HG03060 (cell line): ENCODE data around the gene SSB.
A peak's percentile ranks its signal among the peaks of the same experiment; 100 is the strongest.
"Not testable (repeated sequence)": the region's sequence is repeated elsewhere in the genome, so short reads cannot be mapped to it uniquely, and the experiment has no call there.

Experiments used
- ATAC-seq: cut with Tn5 transposase; IDR thresholded peaks from one replicate; pipeline ENCODE4 v1.9.1; 2021; ENCODE audit warnings: low read depth, moderate number of reproducible peaks; ENCODE audit not compliant: unreplicated experiment

Gene SSB

DNA sequence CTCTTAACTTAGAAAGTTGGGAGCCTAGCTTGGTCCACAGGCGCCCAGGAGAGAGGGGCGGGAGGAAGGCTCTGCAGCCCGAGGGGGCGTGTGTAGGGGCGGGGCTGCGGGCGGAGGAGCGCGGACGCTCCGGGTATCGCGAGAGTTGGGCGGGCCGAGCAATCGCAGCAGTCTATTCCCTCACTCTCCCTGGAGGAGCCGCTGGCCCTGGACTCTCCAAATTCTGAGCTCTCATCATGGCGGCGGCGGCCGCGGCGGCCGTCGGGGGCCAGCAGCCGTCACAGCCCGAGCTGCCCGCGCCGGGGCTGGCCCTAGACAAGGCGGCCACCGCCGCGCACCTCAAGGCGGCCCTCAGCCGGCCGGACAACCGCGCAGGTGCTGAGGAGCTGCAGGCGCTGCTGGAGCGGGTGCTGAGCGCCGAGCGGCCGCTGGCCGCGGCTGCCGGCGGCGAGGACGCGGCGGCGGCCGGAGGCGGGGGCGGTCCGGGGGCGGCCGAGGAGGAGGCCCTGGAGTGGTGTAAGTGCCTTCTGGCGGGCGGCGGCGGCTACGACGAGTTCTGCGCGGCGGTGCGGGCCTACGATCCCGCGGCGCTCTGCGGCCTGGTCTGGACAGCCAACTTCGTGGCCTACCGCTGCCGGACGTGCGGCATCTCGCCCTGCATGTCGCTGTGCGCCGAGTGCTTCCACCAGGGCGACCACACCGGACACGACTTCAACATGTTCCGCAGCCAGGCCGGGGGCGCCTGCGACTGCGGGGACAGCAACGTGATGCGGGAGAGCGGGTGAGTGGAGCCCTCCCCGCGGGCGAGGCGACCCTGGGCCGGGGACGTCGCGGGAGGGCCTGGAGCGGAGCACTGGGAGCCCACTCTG, 28.8 kb downstream of the SSB start, which contains the start of gene UBR3:
TSS of gene UBR3 (plus strand) at position 183 of the 869 bp plus-strand sequence. CDS start at position 237, 54 bp downstream.
- ATAC-seq = peak; percentile 67

- ATAC-seq = no peak
These were observed 29.6 kb downstream of the SSB start for GRCh38 chr2:169828141-169828811.

- ATAC-seq = no peak
These were observed 35.7 kb downstream of the SSB start for GRCh38 chr2:169834401-169834800.

DNA sequence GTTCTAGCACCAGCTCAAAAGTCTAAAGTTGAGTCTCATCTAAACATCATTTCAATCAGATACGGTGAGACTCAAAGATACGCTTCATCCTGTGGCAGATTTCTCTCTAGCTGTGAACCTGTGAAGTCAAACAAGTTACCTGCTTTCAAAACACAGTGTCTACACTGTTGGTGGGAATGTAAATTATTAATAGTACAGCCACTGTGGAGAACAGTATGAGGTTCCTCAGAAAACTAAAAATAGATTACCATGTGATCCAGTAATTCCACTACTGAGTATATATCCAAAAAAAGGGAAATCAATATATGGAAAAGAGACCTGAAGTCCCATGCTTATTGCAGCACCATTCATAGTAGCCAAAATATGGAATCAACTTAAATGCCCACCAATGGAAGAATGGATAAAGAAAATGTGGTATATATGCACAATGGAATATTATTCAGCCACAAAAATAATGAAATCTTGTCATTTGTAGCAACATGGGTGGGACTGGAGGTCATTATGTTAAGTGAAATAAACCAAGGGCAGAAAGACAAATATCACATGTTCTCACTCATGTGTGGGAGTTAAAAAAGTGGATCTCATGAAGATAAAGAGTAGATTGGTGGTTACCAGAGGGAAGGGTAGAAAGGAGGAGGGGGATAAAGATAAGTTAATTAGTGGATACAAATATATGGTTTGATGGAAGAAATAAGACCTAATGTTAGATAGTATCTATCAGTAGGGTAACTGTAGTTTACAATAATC, 40.2 kb downstream of the SSB start:
- no peak for ATAC-seq

DNA sequence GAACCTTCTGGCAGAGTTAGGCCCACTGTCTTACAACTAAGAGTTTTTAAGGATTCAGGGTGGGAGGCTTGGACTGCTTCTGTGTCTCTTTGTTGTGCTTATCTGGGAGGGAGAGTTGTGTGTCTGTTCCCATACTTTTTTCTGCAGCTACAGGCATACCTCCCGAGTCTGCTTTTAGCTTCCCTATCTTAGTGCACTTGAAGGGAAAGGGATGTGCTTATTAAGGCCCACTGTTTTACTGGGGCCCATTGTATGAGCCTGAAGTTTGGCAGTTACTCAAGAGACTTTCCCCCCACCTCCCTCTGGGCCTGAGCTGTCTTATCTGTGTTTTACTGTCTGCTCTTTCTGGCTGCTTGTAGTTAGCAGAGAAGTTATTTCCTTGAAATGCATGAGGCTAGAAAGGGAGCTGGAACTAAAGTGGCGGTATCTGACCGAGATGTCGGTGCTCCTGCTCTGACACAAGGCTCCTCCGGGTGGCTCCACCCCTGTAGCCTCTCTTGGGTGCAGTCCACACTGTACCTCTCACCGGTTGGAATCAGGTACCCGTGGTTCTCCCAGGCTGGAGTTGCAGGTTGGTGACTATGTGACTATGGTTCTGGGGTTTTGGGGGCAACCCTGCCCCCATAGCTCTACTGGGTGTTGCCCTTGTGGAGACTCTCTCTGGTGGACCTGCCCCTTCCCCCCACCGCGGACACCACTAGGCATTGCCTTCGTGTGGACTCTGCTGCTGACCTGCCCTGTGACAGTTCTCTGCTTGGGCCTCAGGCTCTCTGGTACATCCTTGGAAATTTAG, 41.5 kb downstream of the SSB start:
- ATAC-seq = no peak

- ATAC-seq = no peak
These were observed 42.1 kb downstream of the SSB start for GRCh38 chr2:169840747-169841142.

DNA sequence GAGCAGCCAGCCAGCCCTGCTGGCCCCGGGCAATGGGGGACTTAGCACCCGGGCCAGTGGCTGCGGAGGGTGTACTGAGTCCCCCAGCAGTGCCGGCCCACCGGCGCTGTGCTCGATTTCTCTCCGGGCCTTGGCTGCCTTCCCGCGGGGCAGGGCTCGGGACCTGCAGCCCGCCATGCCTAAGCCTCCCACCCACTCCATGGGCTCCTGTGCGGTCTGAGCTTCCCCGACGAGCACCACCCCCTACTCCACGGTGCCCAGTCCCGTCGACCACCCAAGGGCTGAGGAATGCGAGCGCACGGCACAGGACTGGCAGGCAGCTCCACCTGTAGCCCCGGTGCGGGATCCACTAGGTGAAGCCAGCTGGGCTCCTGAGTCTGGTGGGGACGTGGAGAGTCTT, 43.0 kb downstream of the SSB start:
- not testable (repeated sequence) for ATAC-seq

GRCh38 chr2:169845016-169845415, 46.3 kb downstream of the SSB start:
- ATAC-seq = no peak

DNA sequence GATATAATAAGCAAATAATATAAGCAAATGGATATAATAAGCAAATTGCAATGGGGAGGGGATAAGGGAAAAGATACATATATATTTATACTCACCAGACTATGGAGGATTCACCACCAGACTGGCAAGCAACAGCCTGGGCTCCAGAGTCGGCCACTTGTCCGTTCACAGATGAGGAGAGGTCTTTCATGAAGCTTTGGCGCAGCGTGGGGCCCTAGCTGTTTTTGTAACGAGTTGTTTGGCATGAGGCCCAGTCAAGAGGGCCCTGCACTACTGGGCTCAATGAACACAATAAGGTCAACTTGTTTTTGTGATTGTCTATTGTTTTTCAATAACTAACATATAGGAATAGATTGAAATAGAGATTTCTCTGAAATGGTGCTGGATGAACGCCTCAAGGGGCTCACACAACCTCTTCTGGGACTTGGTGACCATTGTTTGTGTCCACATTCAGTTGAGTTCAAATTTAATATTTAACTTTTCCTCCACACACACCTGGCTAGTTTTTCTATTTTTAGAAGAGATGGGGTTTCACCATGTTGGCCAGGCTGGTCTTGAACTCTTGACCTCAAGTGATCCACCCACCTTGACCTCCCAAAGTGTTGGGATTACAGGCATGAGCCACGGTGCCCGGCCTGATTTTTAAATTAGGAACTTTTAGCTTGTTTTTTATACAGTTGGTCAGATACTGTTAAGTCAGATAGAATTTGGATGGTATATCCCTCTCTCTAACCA, 50.5 kb downstream of the SSB start:
- not testable (repeated sequence) for ATAC-seq

GRCh38 chr2:169849710-169850109, 51.0 kb downstream of the SSB start:
- no peak for ATAC-seq

- no peak for ATAC-seq
These were observed 54.5 kb downstream of the SSB start for GRCh38 chr2:169853041-169853668.

DNA sequence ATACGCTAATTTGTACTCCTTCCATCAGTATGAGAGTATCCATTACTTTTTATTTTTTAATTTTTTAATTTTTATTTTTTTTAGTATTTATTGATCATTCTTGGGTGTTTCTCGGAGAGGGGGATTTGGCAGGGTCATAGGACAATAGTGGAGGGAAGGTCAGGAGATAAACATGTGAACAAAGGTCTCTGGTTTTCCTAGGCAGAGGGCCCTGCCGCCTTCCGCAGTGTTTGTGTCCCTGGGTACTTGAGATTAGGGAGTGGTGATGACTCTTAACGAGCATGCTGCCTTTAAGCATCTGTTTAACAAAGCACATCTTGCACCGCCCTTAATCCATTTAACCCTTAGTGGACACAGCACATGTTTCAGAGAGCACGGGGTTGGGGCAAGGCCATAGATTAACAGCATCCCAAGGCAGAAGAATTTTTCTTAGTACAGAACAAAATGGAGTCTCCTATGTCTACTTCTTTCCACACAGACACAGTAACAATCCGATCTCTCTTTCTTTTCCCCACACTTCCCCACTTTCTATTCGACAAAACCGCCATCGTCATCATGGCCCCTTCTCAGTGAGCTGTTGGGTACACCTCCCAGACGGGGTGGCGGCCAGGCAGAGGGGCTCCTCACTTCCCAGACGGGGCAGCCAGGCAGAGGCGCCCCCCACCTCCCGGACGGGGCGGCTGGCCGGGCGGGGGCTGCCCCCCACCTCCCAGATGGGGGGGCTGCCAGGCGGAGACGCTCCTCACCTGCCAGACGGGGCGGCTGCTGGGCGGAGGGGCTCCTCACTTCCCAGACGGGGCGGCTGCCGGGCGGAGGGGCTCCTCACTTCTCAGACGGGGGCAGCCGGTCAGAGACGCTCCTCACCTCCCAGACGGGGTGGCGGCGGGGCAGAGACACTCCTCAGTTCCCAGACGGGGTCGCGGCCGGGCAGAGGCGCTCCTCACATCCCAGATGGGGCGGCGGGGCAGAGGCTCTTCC, 56.9 kb downstream of the SSB start:
- ATAC-seq = not testable (repeated sequence)

DNA sequence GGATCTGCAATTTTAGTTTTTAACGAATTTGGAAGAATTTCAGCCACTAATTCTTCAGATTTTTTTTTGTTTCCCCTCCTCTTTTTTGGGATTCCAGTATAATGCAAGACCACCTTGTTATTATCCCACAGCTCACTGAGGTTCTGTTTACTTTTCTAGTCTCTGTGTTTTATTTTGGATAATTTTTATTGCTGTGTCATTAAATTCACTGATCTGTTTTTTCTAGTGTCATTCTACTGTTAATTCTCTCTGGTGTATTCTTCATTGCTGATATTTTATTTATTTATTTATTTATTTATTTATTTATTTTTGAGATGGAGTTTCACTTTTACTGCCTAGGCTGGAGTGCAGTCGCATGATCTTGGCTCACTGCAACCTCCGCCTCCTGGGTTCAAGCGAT, 60.8 kb downstream of the SSB start:
- ATAC-seq = no peak

- ATAC-seq = no peak
These were observed 61.5 kb downstream of the SSB start for GRCh38 chr2:169860149-169860548.
